Adrenal gland (tissue), 12 donors: ENCODE results near the gene AMPH. TPM values are rescaled to one million over a fixed set of nuclear protein-coding genes. Genes with fewer than 3 reads are reported as not detected.

Source experiments
- DNase-seq, 7 donors: peaks; one replicate each; pipeline ENCODE4 v3.0.0-alpha.2; 2019 to 2020
- H3K27ac ChIP-seq, 5 donors: fragments of 200-600 bp; sonication (generic) in 4 of 5; 1 replicate in 3 of 5; 2 replicates in 2 of 5; pipeline versions ENCODE4 v1.5.1 to v1.8.0; 2016 to 2020; ENCODE audit warnings: mild to moderate bottlenecking in 1 of 5
- H3K27me3 ChIP-seq: fragments of 200-600 bp; 2 replicates; pipeline ENCODE4 v1.8.0; 2021
- H3K36me3 ChIP-seq, 2 donors: fragments of 200-600 bp; replicated peaks in 1 of 2; 1 replicate in 1 of 2; 2 replicates in 1 of 2; pipeline versions ENCODE4 v1.5.1 to v1.8.0; 2018 to 2022
- H3K4me1 ChIP-seq, 2 donors: fragments of 200-600 bp; replicated peaks in 1 of 2; 1 replicate in 1 of 2; 2 replicates in 1 of 2; pipeline versions ENCODE4 v1.5.1 to v1.8.0; 2018 to 2021
- H3K4me3 ChIP-seq, 4 donors: fragments of 200-600 bp; sonication (generic) in 3 of 4; one replicate each; pipeline ENCODE4 v1.5.1; 2016 to 2018
- H3K9me3 ChIP-seq, 3 donors: fragments of 200-600 bp; sonication (generic) in 1 of 3; replicated peaks in 1 of 3; 1 replicate in 2 of 3; 2 replicates in 1 of 3; pipeline versions ENCODE4 v1.5.1 to v1.8.0; 2016 to 2021
- POLR2A ChIP-seq, 2 donors: fragments of 450-650 bp; IDR thresholded peaks; one replicate each; pipeline ENCODE4 v1.6.1; 2017; ENCODE audit warnings: antibody characterized with exemption in 2 of 2, mild to moderate bottlenecking in 2 of 2, moderate library complexity in 1 of 2
- WGBS, 4 donors: extraction: QIAGEN DNeasy Blood & Tissue Kit in 2 of 4; methylation state at CpG; one replicate each; pipeline versions ENCODE4 v1.1.5 to v1.1.7; 2013 to 2017; 5-methylcytosine and 5-hydroxymethylcytosine counted together
- intact Hi-C, 2 donors: fragments of 100-400 bp; cut with DNase I; formaldehyde crosslinking; loops; one replicate each; pipeline versions ENCODE4 v1.14.1 to v1.15.0; 2022 to 2023
- polyA plus RNA-seq, 3 donors: library from polyadenylated mRNA; stranded (reverse); fragments of 200-250 nt in 2 of 3; fragments of 350-450 nt in 1 of 3; fragmentation: Illumina TruSeq in 1 of 3; extraction: RNeasy Lipid Tissue Mini Kit (QIAGEN cat#74804) in 1 of 3; gene quantifications; one replicate each; pipeline ENCODE4 v1.2.3, GENCODE V29; 2013 to 2014
- total RNA-seq, 9 donors: library from RNA; depleted of rRNA in 4 of 9; stranded (reverse); fragments of >200 nt in 4 of 9; fragments of 120-200 nt in 1 of 9; fragmentation: NEBNext Ultra II Directional in 1 of 9; extraction: Animal tissue kit (Norgen Biotek cat#: 25700) in 1 of 9; gene quantifications; one replicate each; pipeline versions ENCODE4 v1.1.0 to v1.2.4, GENCODE V29; 2013 to 2023
- TF ChIP-seq, protein P1 (sequence below), 6 experiments: fragments of 450-650 bp in 4 of 6; fragments of 200-600 bp in 2 of 6; sonication (generic) in 1 of 6; IDR thresholded peaks; 1 replicate in 5 of 6; 2 replicates in 1 of 6; pipeline versions ENCODE4 v1.5.1 to v1.8.0; 2016 to 2021; ENCODE audit warnings: antibody characterized with exemption in 6 of 6, mild to moderate bottlenecking in 2 of 6, moderate library complexity in 1 of 6
- donor health status: healthy with polysubstance abuse.
- donor health status: Bipolar disorder and iron deficiency.
- donor health status: DM: yes; HTN: yes; CAD: no.
- donor health status: DM: no; HTN: no; CAD: no.
- donor health status: DM: no; HTN: no; CAD: no.
- donor health status: DM: yes; HTN: yes; CAD: no.

AMPH gene
- total and polyA plus RNA-seq, 12 donors, result 0.18 to 4.4 (median 1.1) TPM; not detected in 1

DNA sequence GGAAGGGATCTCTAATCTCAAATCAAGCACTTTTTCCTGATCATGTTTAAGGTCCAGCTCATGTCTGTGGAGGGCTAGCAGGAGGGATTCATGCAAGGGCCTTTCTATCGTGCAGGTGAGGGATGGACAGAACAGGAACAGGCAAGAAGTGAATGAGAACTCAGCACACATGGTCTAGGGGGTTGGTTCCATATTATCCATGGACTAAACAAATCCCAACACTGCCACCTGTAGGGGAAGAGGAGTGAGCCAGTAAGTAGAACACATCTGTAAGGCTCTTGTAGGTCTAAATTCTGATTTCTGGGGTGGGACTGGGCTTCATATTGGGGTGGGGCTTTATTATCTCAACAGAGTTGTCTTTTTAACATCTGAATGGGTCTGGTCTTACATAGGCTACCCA is 219.8 kb downstream of the AMPH start:
- TF ChIP-seq POLR2A (IDR thresholded peaks at IDR 0.05), result no peak
- TF ChIP-seq, protein P1, sequence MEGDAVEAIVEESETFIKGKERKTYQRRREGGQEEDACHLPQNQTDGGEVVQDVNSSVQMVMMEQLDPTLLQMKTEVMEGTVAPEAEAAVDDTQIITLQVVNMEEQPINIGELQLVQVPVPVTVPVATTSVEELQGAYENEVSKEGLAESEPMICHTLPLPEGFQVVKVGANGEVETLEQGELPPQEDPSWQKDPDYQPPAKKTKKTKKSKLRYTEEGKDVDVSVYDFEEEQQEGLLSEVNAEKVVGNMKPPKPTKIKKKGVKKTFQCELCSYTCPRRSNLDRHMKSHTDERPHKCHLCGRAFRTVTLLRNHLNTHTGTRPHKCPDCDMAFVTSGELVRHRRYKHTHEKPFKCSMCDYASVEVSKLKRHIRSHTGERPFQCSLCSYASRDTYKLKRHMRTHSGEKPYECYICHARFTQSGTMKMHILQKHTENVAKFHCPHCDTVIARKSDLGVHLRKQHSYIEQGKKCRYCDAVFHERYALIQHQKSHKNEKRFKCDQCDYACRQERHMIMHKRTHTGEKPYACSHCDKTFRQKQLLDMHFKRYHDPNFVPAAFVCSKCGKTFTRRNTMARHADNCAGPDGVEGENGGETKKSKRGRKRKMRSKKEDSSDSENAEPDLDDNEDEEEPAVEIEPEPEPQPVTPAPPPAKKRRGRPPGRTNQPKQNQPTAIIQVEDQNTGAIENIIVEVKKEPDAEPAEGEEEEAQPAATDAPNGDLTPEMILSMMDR (IDR thresholded peaks at IDR 0.05), result peak in 1 of 6 experiments; percentile 16
- H3K27me3 ChIP-seq, result no peaks in the 10 kb centered on the region
- intact Hi-C loops, result no loop called here
- no peak for DNase-seq
- no peaks in the 10 kb centered on the region for H3K36me3 ChIP-seq
- no peak overlapping the region for H3K27ac ChIP-seq
- WGBS, 4 donors, result 68 to 94% (median 83%) methylated on average over 1 of the region's 1 CpG
- H3K9me3 ChIP-seq, result no peaks in the 10 kb centered on the region
- no peak overlapping the region for H3K4me3 ChIP-seq
- no peaks in the 10 kb centered on the region for H3K4me1 ChIP-seq

DNA sequence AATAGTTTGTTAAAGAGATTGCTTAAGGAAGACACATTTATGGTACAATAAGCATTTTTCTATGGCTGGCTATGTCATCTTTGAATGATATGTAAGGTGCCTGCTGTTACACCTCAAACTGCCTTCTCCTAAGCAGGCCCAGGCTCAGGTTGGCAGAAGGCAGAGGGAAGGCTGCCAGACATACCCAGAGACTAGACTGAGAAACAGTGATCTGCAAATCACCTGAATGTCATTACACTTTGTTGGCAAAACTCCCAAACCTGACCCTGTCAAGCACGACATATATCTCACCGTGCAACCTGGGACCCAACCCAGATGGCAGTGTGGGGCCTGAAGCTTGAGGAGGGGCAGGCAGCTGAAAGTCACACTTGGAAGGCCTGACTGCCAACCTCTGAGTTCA is 221.1 kb downstream of the AMPH start:
- WGBS, 4 donors, result 50 to 75% (median 58%) methylated on average over 2 of the region's 2 CpGs
- no peak overlapping the region for H3K4me3 ChIP-seq
- intact Hi-C loops, result no loop called here
- no peak overlapping the region for H3K27ac ChIP-seq
- peak in 1 of 7 donors; percentile 17 for DNase-seq
- H3K27me3 ChIP-seq, result no peaks in the 10 kb centered on the region
- H3K36me3 ChIP-seq, result no peaks in the 10 kb centered on the region
- no peaks in the 10 kb centered on the region for H3K4me1 ChIP-seq
- TF ChIP-seq, protein P1 (IDR thresholded peaks at IDR 0.05), result no peak
- no peak for TF ChIP-seq POLR2A (IDR thresholded peaks at IDR 0.05)
- no peaks in the 10 kb centered on the region for H3K9me3 ChIP-seq

DNA sequence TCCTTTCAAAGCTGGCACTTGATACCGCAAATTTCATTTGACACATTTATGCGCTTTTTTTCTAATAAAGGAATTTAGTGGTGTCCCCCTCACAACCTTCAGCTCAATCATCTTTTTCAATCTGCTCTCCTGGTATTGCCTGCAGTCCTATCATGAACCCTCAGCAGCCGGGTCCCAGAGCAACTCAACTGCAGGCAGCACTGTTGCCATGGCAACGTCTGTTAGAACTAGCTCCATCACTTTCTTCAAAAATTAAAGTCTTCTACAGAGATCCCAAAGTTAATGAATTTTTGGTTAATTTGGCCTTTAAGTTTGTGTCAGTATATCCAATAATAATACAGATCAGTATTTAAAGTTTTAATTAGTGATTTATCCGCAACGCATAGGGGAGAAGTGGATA is 221.6 kb downstream of the AMPH start:
- H3K27me3 ChIP-seq, result no peaks in the 10 kb centered on the region
- WGBS, 4 donors, result 90 to 95% (median 94%) methylated on average over 6 of the region's 6 CpGs
- no peaks in the 10 kb centered on the region for H3K36me3 ChIP-seq
- DNase-seq, result no peak
- H3K27ac ChIP-seq, result no peak overlapping the region
- intact Hi-C loops, result no loop called here
- no peak overlapping the region for H3K4me3 ChIP-seq
- no peaks in the 10 kb centered on the region for H3K4me1 ChIP-seq
- TF ChIP-seq, protein P1 (IDR thresholded peaks at IDR 0.05), result no peak
- no peak for TF ChIP-seq POLR2A (IDR thresholded peaks at IDR 0.05)
- H3K9me3 ChIP-seq, result no peaks in the 10 kb centered on the region

DNA sequence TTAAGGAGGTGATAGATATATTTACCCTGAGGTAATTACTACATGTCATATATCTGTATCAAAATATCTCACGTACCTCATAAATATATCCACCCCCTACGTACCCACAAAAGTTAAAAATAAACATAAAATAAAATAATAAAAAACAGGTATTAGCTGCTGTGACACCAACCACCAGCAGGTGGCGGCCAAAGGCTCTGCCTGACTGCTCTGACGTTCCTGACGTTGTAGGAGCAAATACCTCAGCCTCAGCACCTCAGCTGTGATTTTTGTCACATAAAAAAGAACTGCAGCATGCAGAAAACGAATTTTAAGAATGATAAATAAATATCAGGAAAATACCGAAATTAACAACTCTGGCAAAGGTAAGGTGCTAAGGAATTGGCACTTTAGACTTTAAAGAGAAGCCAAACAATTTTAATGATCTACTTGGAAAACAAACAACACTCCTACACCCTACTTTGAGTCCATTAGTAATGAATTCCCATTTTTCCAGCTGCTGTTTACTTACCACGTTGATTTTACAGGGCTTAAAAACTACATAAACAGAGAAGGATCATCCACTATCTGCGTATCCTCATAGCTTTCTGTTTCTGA is 232.3 kb downstream of the AMPH start:
- H3K27me3 ChIP-seq, result no peaks in the 10 kb centered on the region
- no peak overlapping the region for H3K27ac ChIP-seq
- H3K4me3 ChIP-seq, result no peak overlapping the region
- 8 to 10% (median 10%) methylated on average over 9 of the region's 9 CpGs for WGBS, 4 donors
- H3K9me3 ChIP-seq, result no peaks in the 10 kb centered on the region
- intact Hi-C loops, result loop anchor here in 1 of 2 donors (5.0 kb wide), 1 partner anchor 258 kb away; no protein-coding TSS in a partner anchor
- H3K4me1 ChIP-seq, result no peaks in the 10 kb centered on the region
- peak; percentile 22 to 75 (median 59) for DNase-seq
- H3K36me3 ChIP-seq, result no peaks in the 10 kb centered on the region
- TF ChIP-seq POLR2A (IDR thresholded peaks at IDR 0.05), result no peak
- TF ChIP-seq, protein P1 (IDR thresholded peaks at IDR 0.05), result peak; percentile 47 to 93 (median 78)
